Trophoblast cell (in vitro differentiated cells and primary cell): ENCODE measurements around the gene FCGR3A.
"Not testable (repeated sequence)": the region's sequence is repeated elsewhere in the genome, so short reads cannot be mapped to it uniquely, and the experiment has no call there.

Source experiments
- DNase-seq, 2 donors: peaks; one replicate each; pipeline ENCODE4 v3.0.0-alpha.2; 2016
- H2AFZ ChIP-seq: 2 replicates; pipeline ENCODE4 v1.6.1; 2013; ENCODE audit warnings: low read length, moderate library complexity, mild to moderate bottlenecking; ENCODE audit not compliant: insufficient read depth, poor library complexity
- H2AK5ac ChIP-seq: 2 replicates; pipeline ENCODE4 v1.6.1; 2013; ENCODE audit warnings: mild to moderate bottlenecking, low read length
- H2BK120ac ChIP-seq: 2 replicates; pipeline ENCODE4 v1.6.1; 2013; ENCODE audit warnings: low read length, mild to moderate bottlenecking, moderate library complexity; ENCODE audit not compliant: insufficient read depth, poor library complexity
- H2BK12ac ChIP-seq: 2 replicates; pipeline ENCODE4 v1.6.1; 2013; ENCODE audit warnings: mild to moderate bottlenecking, low read length, moderate library complexity
- H2BK5ac ChIP-seq: 2 replicates; pipeline ENCODE4 v1.6.1; 2013; ENCODE audit warnings: low read length, low read depth, moderate library complexity, mild to moderate bottlenecking; ENCODE audit not compliant: poor library complexity
- H3K14ac ChIP-seq: 2 replicates; pipeline ENCODE4 v1.6.1; 2013; ENCODE audit warnings: mild to moderate bottlenecking, low read length
- H3K18ac ChIP-seq: 2 replicates; pipeline ENCODE4 v1.6.1; 2013; ENCODE audit warnings: mild to moderate bottlenecking, low read length
- H3K23ac ChIP-seq: 2 replicates; pipeline ENCODE4 v1.6.1; 2013; ENCODE audit warnings: low read length
- H3K27ac ChIP-seq: 2 replicates; pipeline ENCODE4 v1.5.1; 2013; ENCODE audit warnings: low read depth, mild to moderate bottlenecking, inconsistent platforms, low read length, moderate library complexity
- H3K27me3 ChIP-seq: 2 replicates; pipeline ENCODE4 v1.6.1; 2013; ENCODE audit warnings: inconsistent platforms, mild to moderate bottlenecking, low read length, moderate library complexity; ENCODE audit not compliant: insufficient read depth
- H3K36me3 ChIP-seq, 2 experiments: 1 replicate in 1 of 2; 2 replicates in 1 of 2; pipeline ENCODE4 v1.6.1; 2013; ENCODE audit warnings: low read length in 2 of 2, mild to moderate bottlenecking in 2 of 2, moderate library complexity in 1 of 2; ENCODE audit not compliant: insufficient read depth in 2 of 2, control insufficient read depth in 1 of 2
- H3K4ac ChIP-seq: 2 replicates; pipeline ENCODE4 v1.6.1; 2013; ENCODE audit warnings: low read depth, mild to moderate bottlenecking, low read length, moderate library complexity
- H3K4me1 ChIP-seq, 2 experiments: 1 replicate in 1 of 2; 2 replicates in 1 of 2; pipeline ENCODE4 v1.6.1; 2013; ENCODE audit warnings: low read length in 2 of 2, mild to moderate bottlenecking in 2 of 2, moderate library complexity in 1 of 2; ENCODE audit not compliant: insufficient read depth in 2 of 2, control insufficient read depth in 1 of 2
- H3K4me2 ChIP-seq: 2 replicates; pipeline ENCODE4 v1.6.1; 2013; ENCODE audit warnings: inconsistent platforms, mild to moderate bottlenecking, low read length, moderate library complexity
- H3K4me3 ChIP-seq: 2 replicates; pipeline ENCODE4 v1.5.1; 2013; ENCODE audit warnings: mild to moderate bottlenecking, low read depth, low read length, inconsistent platforms
- H3K79me1 ChIP-seq: one replicate; pipeline ENCODE4 v1.6.1; 2013; ENCODE audit warnings: low read length
- H3K79me2 ChIP-seq: 2 replicates; pipeline ENCODE4 v1.6.1; 2013; ENCODE audit warnings: low read length, mild to moderate bottlenecking; ENCODE audit not compliant: control insufficient read depth, insufficient read depth, poor library complexity
- H3K9ac ChIP-seq: 2 replicates; pipeline ENCODE4 v1.6.1; 2013; ENCODE audit warnings: mild to moderate bottlenecking, low read length
- H3K9me3 ChIP-seq: 2 replicates; pipeline ENCODE4 v1.6.1; 2013; ENCODE audit warnings: low read depth, mild to moderate bottlenecking, control low read depth, inconsistent platforms, low read length; ENCODE audit not compliant: insufficient read depth
- H4K12ac ChIP-seq: 2 replicates; pipeline ENCODE4 v1.6.1; 2013; ENCODE audit warnings: low read depth, mild to moderate bottlenecking, low read length, moderate library complexity
- H4K8ac ChIP-seq: 2 replicates; pipeline ENCODE4 v1.6.1; 2013; ENCODE audit warnings: low read depth, mild to moderate bottlenecking, low read length, moderate library complexity
- H4K91ac ChIP-seq: one replicate; pipeline ENCODE4 v1.6.1; 2013; ENCODE audit warnings: low read depth, mild to moderate bottlenecking, low read length, moderate library complexity
- WGBS: extraction: QIAGEN DNeasy Blood & Tissue Kit; methylation state at CpG from one replicate; pipeline ENCODE4 v1.1.7; 2013; ENCODE audit warnings: missing lambda C conversion rate; ENCODE audit not compliant: insufficient read length, insufficient coverage; ENCODE audit errors: extremely low coverage; 5-methylcytosine and 5-hydroxymethylcytosine counted together

FCGR3A gene

DNA sequence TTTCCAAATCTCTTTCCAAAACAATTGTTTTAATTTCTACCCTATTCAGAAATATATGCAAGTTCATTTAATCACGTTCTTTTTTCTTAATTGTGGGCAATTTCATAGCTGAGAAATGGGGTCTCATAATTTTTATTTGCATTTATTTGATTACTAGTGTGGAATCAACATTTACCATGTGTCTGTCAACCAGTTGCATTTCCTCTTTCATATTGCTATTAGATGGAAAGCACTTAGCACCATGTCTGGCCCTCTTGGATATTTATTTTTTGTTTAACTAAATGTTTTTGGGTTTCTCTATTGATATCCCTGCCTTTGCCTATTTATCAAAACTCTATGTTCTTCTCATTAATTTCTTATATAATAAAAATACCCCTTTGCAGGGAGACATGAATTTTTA, 13.9 kb upstream of the FCGR3A start:
- not testable (repeated sequence) for H3K14ac ChIP-seq, H2AFZ ChIP-seq, H3K36me3 ChIP-seq, H3K9ac ChIP-seq, H3K4me3 ChIP-seq, H3K4ac ChIP-seq, H3K23ac ChIP-seq, H3K4me1 ChIP-seq, H3K9me3 ChIP-seq, H3K18ac ChIP-seq, DNase-seq, H3K79me2 ChIP-seq, H2AK5ac ChIP-seq, H3K79me1 ChIP-seq, H2BK120ac ChIP-seq, H3K27ac ChIP-seq, H2BK12ac ChIP-seq, H3K4me2 ChIP-seq, H4K8ac ChIP-seq, H2BK5ac ChIP-seq, H4K12ac ChIP-seq, H3K27me3 ChIP-seq, H4K91ac ChIP-seq
- WGBS, result no CpG with 5 or more reads among the region's 1 CpG

DNA sequence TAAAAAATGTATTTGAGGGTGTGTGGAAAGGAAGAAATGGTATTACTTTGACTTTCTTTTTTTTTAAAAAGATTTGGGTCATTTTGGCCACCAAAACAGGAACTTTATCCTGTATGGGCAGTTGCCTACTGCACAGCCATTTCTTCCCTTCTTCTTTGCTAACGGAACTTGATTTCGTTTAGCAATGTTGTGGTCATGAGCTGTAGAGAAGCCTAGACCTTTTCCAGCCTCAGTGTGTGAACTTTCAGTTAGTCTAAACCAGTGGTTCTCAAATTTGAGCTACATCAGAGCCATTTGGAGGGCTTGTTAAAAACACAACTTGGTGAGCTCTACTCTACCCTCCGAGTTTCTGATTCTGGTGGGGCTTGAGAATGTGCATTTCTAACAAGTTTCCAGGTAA, 12.8 kb upstream of the FCGR3A start:
- not testable (repeated sequence) for H3K27ac ChIP-seq
- no CpG with 5 or more reads among the region's 3 CpGs for WGBS

DNA sequence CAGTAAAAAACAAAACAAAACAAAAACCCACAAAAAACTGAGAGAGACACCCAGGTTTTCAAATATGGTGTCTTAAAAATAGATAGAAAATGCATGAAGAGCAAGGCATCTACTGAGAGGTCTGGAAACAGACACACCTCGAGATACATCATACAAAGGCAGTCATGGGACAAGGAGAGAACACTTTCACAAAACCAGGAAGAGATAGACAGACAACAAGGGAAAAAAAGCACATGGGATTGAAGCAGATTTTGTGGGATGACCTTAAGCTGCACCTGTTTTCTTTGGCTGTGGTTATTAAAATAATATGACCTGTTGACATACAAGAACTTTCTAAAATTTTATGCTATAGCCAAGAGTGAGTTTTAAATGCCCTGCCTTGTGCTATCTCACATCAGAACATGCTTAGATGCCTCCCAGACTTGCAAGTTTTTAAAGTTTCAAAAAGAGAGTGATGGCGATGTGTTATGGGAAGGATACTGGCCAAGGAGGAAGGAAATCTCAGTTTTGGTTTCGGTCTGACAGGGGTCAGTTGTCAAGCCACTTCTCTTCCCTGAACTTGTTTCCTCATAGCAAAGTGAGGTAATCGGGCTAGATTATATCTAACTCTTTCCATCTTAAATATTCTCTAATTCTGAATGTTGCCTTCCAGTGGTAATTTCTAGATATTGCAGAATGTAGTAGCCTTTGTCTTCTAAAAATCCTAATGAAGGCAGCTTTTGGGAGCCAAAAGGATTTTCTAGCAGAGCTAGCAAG, 11.5 kb upstream of the FCGR3A start:
- not testable (repeated sequence) for H3K79me1 ChIP-seq, H2BK5ac ChIP-seq, H3K4me2 ChIP-seq, H3K4me1 ChIP-seq, H4K8ac ChIP-seq, H3K18ac ChIP-seq, H2BK120ac ChIP-seq, H2AFZ ChIP-seq, H2AK5ac ChIP-seq, H4K91ac ChIP-seq, H4K12ac ChIP-seq, H3K79me2 ChIP-seq, H3K27ac ChIP-seq, H3K4ac ChIP-seq, H2BK12ac ChIP-seq, H3K36me3 ChIP-seq, H3K23ac ChIP-seq, H3K9ac ChIP-seq, H3K9me3 ChIP-seq, H3K14ac ChIP-seq, H3K4me3 ChIP-seq, H3K27me3 ChIP-seq
- no CpG with 5 or more reads among the region's 4 CpGs for WGBS
- peak; percentile 22 to 65 for DNase-seq

More for the DNA sequence above, 12.8 kb upstream of the FCGR3A start:
- not testable (repeated sequence) for H3K4ac ChIP-seq, H2BK5ac ChIP-seq, DNase-seq, H3K9ac ChIP-seq, H3K4me3 ChIP-seq, H3K36me3 ChIP-seq, H3K4me1 ChIP-seq, H3K27me3 ChIP-seq, H2AFZ ChIP-seq, H2AK5ac ChIP-seq, H4K12ac ChIP-seq, H2BK120ac ChIP-seq, H4K91ac ChIP-seq, H3K79me1 ChIP-seq, H3K4me2 ChIP-seq, H2BK12ac ChIP-seq, H3K9me3 ChIP-seq, H3K18ac ChIP-seq, H4K8ac ChIP-seq, H3K14ac ChIP-seq, H3K23ac ChIP-seq, H3K79me2 ChIP-seq

DNA sequence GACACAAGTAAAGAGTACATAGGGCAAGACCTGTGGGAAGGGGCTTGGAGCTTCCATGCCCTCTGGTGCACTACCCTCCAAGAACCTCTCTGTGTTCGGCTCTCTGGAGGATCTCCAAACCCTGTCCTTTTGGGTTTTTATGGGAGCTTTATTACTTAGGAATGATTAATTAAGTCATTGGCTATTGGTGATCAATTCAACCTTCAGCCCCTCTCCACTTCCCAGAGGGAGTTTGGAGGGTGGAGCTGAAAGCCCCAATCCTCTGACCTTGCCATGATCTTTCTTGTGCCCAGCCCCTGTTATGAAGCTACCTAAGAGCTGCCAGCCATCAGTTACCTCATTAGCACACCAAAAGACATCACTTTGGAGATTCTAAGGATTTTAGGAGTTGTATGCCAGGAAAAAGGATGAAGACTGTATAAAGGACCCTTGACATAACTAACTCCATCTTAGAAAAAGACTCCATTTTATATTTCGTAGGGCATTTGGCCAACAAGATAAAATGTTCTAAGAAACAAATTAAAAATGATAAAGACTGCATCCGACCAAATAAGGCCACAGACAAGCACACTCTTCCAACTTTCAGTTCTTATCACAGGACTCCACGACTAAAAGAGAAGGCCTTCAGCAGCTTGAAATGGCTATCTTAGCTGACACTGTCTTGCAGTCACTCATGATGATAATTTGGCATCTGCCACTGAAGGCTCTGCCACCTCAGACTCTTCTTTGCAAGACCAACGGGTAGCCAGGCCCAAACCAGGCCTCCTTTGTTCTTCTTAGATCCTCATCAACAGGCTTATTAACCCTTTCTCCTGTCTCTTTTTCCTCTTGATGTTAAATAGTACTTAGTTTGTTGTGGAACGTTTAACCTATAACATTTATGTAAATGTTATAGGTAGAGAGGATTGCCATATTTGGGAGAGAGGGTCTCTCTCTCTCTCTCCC, 8.2 kb upstream of the FCGR3A start:
- not testable (repeated sequence) for DNase-seq

More for the DNA sequence above, 8.2 kb upstream of the FCGR3A start:
- H3K14ac ChIP-seq, H3K18ac ChIP-seq, H3K4ac ChIP-seq, H4K12ac ChIP-seq, H3K4me3 ChIP-seq, H3K79me2 ChIP-seq, H3K4me1 ChIP-seq, H3K27me3 ChIP-seq, H4K8ac ChIP-seq, H3K9ac ChIP-seq, H2AFZ ChIP-seq, H3K79me1 ChIP-seq, H3K4me2 ChIP-seq, H2BK120ac ChIP-seq, H3K9me3 ChIP-seq, H4K91ac ChIP-seq, H2BK5ac ChIP-seq, H2BK12ac ChIP-seq, H3K27ac ChIP-seq, H3K36me3 ChIP-seq, H2AK5ac ChIP-seq, H3K23ac ChIP-seq: not testable (repeated sequence)
- WGBS, result no CpG with 5 or more reads among the region's 6 CpGs
